Measurements from ENCODE around the gene CAP1. TPM values are rescaled to one million over a fixed set of nuclear protein-coding genes. Genes with fewer than 3 reads are reported as not detected.

Gene CAP1
- total and polyA plus RNA-seq, 9 of the 15 experiments (the other 6 are each of a cell fraction or from before 2014, with no cell fraction given), result 230 to 658 (median 281) TPM

DNA sequence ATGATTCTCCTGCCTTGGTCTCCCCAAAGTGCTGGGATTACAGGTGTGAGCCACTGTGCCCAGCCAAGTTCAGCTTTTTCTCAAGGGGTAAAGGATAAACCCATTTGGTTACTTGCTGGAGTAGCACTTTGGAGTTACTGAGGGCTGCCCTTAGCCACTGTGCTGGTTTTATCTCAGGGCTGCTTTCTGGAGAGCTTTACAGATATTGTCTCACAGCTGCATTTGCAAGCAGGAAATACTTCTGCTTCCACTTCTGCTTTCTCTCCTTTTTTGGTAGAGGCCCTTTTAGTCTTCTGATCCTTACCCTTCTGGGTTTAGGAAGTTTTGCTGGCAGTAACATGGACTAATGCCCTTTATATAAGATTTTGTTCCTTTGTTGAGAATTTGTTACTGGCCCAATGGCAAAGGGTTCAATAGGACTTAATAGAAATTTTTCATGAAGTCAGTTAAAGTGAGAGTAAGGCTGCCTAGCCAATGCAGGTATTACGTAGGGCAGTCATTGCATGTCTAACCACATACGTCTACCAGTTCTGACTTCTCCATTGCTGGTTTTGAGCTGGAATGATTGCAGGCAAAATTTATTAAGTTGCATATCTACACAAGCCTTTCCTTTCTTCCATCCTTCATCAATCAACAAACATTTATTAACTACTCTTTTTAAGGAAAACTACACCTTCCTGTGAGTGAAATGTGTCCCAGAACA, 24.4 kb downstream of the CAP1 start:
- H3K4me2 ChIP-seq (ENCODE audit: insufficient read depth, low read length), result no peak overlapping the region
- POLR2A ChIA-PET, result interaction anchor here (0.5 to 3.0 kb wide), 7 partner anchors 7 to 467 kb away, joined by 3 to 11 read pairs (median 4); partner anchors contain the start of genes CAP1 and ZNF684
- peak in 1 of 2 experiments; percentile 29; a peak in 2 of 4 replicates for TF ChIP-seq RAD21 (CRISPR knock-in tag; conservative IDR thresholded peaks at IDR 0.05 in 1 of 2, IDR thresholded peaks at IDR 0.05 in 1 of 2)
- peak; percentile 55; the same call in 1 of the 2 replicates for TF ChIP-seq KLF6 (CRISPR knock-in tag; IDR thresholded peaks at IDR 0.05; ENCODE audit: borderline replicate concordance)
- TF ChIP-seq SRF (CRISPR knock-in tag; IDR thresholded peaks at IDR 0.05), result peak in 1 of 2 experiments; percentile 24; a peak in 2 of 4 replicates
- TF ChIP-seq ZNF639 (CRISPR knock-in tag; conservative IDR thresholded peaks at IDR 0.05 in 1 of 2, IDR thresholded peaks at IDR 0.05 in 1 of 2), result peak in 1 of 2 experiments; percentile 76; a peak in 2 of 4 replicates
- TF ChIP-seq, protein P1, sequence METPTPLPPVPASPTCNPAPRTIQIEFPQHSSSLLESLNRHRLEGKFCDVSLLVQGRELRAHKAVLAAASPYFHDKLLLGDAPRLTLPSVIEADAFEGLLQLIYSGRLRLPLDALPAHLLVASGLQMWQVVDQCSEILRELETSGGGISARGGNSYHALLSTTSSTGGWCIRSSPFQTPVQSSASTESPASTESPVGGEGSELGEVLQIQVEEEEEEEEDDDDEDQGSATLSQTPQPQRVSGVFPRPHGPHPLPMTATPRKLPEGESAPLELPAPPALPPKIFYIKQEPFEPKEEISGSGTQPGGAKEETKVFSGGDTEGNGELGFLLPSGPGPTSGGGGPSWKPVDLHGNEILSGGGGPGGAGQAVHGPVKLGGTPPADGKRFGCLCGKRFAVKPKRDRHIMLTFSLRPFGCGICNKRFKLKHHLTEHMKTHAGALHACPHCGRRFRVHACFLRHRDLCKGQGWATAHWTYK (CRISPR knock-in tag; IDR thresholded peaks at IDR 0.05), result peak; percentile 34; the same call in 1 of the 2 replicates
- 0 out of 2 replicates have a peak, but pooled peaks have one; percentile 26 for TF ChIP-seq HMBOX1 (IDR thresholded peaks at IDR 0.05)
- no peak for TF ChIP-seq HMG20B (CRISPR knock-in tag; IDR thresholded peaks at IDR 0.05)
- TF ChIP-seq CC2D1A (IDR thresholded peaks at IDR 0.05), result no peak
- 0 out of 2 replicates have a peak, but pooled peaks have one; percentile 31 for TF ChIP-seq CREB3 (tag; conservative IDR thresholded peaks at IDR 0.05; ENCODE audit: low read depth)
- 0 out of 4 replicates have a peak, but pooled peaks of 1 of the 2 experiments have one; percentile 42 for TF ChIP-seq MAZ (CRISPR knock-in tag; conservative IDR thresholded peaks at IDR 0.05 in 1 of 2, IDR thresholded peaks at IDR 0.05 in 1 of 2)
- TF ChIP-seq TEAD1 (CRISPR knock-in tag; IDR thresholded peaks at IDR 0.05), result peak in 1 of 2 experiments; percentile 34; a peak in 1 of 4 replicates
- TF ChIP-seq, protein P2, sequence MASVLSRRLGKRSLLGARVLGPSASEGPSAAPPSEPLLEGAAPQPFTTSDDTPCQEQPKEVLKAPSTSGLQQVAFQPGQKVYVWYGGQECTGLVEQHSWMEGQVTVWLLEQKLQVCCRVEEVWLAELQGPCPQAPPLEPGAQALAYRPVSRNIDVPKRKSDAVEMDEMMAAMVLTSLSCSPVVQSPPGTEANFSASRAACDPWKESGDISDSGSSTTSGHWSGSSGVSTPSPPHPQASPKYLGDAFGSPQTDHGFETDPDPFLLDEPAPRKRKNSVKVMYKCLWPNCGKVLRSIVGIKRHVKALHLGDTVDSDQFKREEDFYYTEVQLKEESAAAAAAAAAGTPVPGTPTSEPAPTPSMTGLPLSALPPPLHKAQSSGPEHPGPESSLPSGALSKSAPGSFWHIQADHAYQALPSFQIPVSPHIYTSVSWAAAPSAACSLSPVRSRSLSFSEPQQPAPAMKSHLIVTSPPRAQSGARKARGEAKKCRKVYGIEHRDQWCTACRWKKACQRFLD (CRISPR knock-in tag; IDR thresholded peaks at IDR 0.05), result peak; percentile 63; the same call in 1 of the 2 replicates

More for the DNA sequence above, 24.4 kb downstream of the CAP1 start:
- no peaks in the 10 kb centered on the region for H3K9me1 ChIP-seq (ENCODE audit: control insufficient read depth, insufficient read depth, low read length)
- in situ Hi-C loops (cut with MboI) (no loop called here), intact Hi-C loops (cut with micrococcal nuclease) (no loop called here)
- DNase-seq (ENCODE audit: extremely low read depth in 1 of 4, low spot score in 3 of 4), result no peak
- no peak overlapping the region; the same call in 2 of the 3 replicates for H3K27ac ChIP-seq (ENCODE audit: extremely low read depth, low read depth, low read length)
- no peaks in the 10 kb centered on the region for H3K27me3 ChIP-seq (ENCODE audit: control insufficient read depth in 2 of 2, insufficient read depth in 2 of 2, low read length in 2 of 2)
- no TSS peak for BruUV-seq (replicated peaks)
- 0 out of 3 replicates have a peak, but pooled peaks have one; percentile 23 for ATAC-seq
- H4K20me1 ChIP-seq (replicated peaks; ENCODE audit: control insufficient read depth, insufficient read depth, low read length), result no peaks in the 10 kb centered on the region
- 96% methylated on average over 2 of the region's 2 CpGs for WGBS (ENCODE audit: insufficient coverage, low coverage, missing lambda C conversion rate)
- H3K36me3 ChIP-seq (ENCODE audit: control insufficient read depth, insufficient read depth, low read length), result peaks cover 93% of the 10 kb centered on the region
- H3K4me3 ChIP-seq, result no peak overlapping the region
- H3K9ac ChIP-seq (ENCODE audit: insufficient read depth in 1 of 2, low read depth in 2 of 2, low read length in 2 of 2), result no peak overlapping the region
- no peaks in the 10 kb centered on the region for H3K9me3 ChIP-seq (replicated peaks; ENCODE audit: control insufficient read depth, insufficient read depth, low read depth, low read length)
- CTCF ChIA-PET (ENCODE audit: low intra/inter-chr PET ratio), result no interaction called here
- peaks cover 16% of the 10 kb centered on the region for H3K79me2 ChIP-seq (ENCODE audit: control insufficient read depth, insufficient read depth, low read length)
- FAIRE-seq, result no peak
- no peak overlapping the region for H2AFZ ChIP-seq (ENCODE audit: low read depth, low read length)
- H3K4me1 ChIP-seq (replicated peaks in 1 of 2; ENCODE audit: control insufficient read depth in 2 of 2, insufficient read depth in 2 of 2, low read length in 2 of 2), result peaks cover 0 to 17% of the 10 kb centered on the region in 2 experiments; a peak in 3 of 5 replicates
